GM19372 (cell line): ENCODE results near the gene TEPSIN.

Experiments used
- ATAC-seq: cut with Tn5 transposase; IDR thresholded peaks from one replicate; pipeline ENCODE4 v1.9.1; 2021; ENCODE audit warnings: mild to moderate bottlenecking, low read depth, moderate library complexity; ENCODE audit not compliant: unreplicated experiment

The TEPSIN gene, protein sequence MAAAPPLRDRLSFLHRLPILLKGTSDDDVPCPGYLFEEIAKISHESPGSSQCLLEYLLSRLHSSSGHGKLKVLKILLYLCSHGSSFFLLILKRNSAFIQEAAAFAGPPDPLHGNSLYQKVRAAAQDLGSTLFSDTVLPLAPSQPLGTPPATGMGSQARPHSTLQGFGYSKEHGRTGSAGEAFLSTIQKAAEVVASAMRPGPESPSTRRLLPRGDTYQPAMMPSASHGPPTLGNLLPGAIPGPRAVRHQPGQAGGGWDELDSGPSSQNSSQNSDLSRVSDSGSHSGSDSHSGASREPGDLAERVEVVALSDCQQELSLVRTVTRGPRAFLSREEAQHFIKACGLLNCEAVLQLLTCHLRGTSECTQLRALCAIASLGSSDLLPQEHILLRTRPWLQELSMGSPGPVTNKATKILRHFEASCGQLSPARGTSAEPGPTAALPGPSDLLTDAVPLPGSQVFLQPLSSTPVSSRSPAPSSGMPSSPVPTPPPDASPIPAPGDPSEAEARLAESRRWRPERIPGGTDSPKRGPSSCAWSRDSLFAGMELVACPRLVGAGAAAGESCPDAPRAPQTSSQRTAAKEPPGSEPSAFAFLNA

GRCh38 chr17:81238815-81239713 is at the start of gene TEPSIN, which contains the start of gene NDUFAF8:
Gene TEPSIN, minus strand, starts transcription at chr17:81239055. Its CDS starts 22 bp downstream, at chr17:81239033.
Gene NDUFAF8, plus strand, starts transcription at chr17:81239318. Its CDS starts 46 bp downstream, at chr17:81239364.
- ATAC-seq: peak; percentile 91

DNA sequence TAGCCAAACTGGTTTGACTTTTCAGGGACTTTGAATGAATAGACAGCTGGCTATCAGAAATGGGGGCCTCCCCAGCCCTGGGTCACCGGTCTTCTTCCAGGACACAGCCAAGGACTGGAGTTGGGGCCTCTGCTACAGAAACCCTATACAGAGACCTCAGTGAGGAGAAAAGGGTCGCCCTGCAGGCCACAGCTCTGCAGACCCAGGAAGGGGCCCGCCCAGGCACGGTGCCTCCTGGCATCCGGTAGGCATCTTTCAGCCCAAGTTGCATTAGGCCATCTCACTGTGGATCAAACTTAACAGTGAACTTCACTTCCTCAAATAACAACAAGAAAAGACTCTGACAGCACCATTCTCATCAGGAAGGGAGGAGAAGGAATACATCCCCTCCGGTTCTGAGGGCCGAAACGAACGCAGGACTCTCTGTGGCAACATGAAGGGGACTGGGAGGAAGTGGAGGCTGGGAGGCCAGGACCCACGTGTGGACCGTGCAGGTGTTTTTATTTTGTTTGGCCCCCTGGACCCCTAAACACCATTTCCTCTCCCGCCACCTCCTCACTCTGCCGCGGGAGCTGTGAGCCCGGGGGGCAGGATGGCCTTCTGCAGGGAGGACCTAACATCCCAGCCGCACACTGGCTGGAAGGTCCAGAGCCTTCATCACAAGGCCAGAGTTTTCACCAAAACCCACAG is 49.0 kb upstream of the TEPSIN start:
- no peak for ATAC-seq

GRCh38 chr17:81287152-81287551 is 48.3 kb upstream of the TEPSIN start:
- no peak for ATAC-seq

- no peak for ATAC-seq
Observed at GRCh38 chr17:81286491-81287145, 47.8 kb upstream of the TEPSIN start.

GRCh38 chr17:81285894-81286293 is 47.0 kb upstream of the TEPSIN start:
- ATAC-seq: no peak

DNA sequence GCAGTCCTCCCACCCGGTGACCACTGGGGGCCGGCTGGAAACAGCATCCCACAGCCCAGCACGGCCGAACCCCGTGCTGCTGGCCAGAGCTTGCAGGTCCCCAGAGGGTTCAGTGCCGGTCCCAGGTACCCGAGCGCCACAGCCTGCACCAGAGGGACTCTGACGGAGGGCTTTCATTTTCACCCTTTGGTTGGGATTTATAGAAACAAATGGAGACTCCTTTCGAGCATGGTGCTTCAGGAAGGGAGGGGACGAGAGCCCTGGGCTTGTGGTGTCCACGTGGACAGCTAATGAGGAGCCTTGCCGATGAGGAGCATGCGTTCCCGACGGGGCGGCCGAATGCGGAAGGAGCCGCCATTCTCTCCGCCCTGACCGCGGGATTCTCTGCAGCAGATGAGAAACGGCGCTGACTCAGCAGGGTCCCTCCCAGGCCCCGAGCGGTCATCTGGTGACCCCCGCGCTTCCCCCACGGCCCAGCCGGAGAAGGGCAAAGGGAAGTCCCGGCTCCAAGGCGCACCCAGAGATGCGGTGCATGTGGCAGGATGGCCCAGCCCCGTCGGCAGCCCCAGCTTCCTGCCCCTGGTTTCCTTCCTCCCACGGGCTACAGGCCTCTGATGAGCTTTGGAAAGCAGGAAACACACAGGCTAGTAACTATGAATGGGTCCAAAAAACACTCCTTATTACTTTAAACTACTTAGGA is 46.5 kb upstream of the TEPSIN start:
- no peak for ATAC-seq

DNA sequence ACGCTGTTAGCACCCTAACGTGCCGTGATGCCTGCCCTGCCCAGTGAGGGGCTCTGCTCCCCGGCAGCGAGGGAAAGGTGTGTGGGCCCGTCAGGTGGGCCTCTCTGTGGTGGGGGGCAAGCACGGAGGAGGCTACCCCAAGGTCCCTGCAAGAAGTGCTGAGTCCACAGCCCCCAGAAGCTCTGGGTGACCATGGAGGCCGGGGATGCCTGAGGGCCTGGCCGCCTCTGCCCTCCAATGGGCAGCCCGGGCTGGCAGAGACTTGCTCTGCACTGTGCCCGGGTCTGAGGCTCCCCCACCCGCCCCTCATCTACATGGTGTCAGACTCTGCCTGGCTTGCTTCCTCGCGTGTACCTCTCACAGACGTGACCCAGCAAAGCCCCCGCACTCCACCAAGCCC is 44.0 kb upstream of the TEPSIN start:
- no peak for ATAC-seq

- no peak for ATAC-seq
Observed at GRCh38 chr17:81282141-81282540, 43.3 kb upstream of the TEPSIN start.

DNA sequence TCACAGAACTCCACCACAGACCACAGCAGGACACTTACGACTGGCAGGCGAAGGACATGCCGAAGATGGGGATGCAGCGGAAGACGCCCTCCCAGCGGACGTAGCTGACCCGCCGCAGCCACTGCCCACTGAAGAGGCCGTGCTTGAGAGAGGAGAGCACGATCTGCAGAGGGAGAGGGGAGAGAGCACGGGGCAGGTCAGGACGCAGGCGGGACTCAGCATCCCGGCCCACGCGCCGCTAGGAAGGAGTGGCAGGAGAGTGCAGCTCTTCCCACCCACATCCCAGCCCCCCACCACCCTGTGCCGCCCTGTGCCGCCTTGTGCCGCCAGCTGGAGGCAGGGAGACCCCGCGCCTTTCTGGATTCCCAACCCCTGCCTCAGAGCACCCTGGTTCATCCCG is 41.7 kb upstream of the TEPSIN start:
- no peak for ATAC-seq

GRCh38 chr17:81279278-81280275 is 40.7 kb upstream of the TEPSIN start:
- ATAC-seq: no peak

DNA sequence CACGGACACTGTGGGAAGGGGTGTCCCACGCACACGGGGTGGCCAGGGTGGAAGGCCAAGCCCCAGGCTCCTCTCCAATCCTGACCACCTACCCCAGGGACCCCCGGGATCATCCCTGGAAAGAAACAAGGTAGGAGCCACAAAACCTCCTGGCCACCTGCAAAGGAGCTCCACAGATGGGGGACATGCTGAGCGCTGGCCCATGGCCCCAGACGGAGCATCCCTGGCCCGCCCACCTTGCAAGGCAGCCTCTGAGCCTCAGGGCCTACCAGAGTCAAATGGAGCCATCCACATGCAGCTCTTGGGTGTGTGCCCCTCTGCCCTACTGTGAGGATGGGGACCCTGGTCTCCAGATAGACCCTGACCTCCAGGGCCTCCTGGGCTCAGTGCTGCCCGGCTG is 40.0 kb upstream of the TEPSIN start:
- no peak for ATAC-seq

DNA sequence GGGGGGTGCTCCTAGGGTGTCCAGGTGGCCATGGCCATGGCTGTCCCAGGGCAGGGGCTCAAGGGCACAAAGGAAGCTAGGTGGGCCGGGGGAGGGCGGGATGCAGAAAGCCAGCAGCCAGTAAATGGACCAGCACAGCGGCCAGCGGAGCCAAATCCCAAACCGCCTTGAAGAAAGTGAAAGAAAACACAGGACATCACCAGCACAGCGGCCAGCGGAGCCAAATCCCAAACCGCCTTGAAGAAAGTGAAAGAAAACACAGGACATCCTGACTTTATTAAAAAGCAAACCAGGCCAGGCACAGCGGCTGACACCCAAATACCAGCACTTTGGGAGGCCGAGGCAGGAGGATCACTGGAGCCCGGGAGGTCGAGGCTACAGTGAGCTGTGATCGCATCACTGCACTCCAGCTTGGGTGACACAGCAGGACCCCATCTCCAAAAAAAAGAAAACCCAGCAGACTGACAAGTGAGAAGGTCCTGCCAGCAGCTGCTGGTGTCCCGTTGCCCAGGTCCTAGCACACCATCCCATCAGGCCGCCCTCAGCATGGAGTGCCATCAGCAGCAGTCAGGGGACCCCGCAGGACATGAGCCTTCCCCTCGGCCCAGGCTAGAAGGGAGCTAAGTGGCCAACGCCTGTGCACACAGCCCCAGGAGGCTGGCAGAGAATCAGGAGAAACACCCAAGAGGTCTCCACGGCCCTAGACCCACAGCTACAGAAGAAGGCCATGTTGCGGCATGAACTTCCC is 39.3 kb upstream of the TEPSIN start:
- no peak for ATAC-seq

DNA sequence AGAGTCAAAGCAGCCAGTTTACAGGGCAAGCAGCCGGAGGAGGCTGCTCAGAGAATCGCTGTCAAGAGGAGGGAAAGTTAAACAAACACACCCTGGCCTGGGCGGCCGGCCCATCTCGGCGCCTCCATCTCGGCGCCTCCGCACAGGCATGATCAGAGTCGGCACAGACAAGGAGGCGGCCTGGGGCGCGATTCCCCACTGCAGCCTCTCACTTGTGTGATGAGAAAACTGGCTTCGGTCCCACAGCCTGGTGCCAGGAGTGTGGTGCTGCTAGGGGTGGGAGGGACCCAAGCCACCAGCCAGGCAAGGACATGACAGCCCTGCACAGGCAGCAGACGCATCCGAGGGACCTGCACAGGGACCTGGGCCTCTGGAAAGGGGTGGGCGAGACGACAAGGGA is 38.6 kb upstream of the TEPSIN start:
- no peak for ATAC-seq

DNA sequence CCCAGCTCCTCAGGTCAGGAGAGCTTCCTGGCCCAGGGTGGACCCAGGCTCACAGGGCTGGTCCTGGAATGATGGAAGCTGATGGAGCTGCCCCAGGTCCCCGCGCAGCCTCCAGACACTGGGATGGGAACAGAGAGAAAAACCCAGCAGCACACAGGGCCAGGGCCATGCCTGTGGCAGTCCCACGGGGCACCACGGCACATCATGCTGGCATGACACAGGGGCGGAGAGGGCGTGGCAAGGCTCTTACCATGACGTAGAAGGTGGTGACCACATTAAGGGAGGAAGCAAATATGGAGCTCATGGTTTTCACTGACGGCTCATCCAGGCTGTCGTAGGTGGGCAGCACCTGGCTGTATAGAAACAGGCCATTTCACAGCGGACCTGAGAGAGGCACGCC is 37.9 kb upstream of the TEPSIN start:
- ATAC-seq: no peak

DNA sequence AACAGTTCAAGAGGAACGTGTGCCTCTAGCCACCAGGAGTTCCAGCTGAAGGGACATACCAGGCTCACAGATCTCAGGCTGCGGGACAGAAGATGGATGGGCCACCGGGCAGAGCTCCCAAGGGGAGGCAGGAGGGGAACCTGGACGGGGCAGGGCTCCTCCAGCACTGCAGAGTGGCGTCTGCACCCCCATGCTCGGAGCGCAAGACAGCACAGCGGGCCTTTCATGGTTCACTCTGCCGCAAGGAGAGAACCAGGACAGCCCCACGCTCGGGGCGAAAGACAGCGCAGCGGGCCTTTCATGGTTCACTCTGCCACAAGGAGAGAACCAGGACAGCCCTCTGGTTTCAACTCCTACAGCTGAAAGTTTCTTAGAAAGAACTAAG is 35.6 kb upstream of the TEPSIN start:
- no peak for ATAC-seq

DNA sequence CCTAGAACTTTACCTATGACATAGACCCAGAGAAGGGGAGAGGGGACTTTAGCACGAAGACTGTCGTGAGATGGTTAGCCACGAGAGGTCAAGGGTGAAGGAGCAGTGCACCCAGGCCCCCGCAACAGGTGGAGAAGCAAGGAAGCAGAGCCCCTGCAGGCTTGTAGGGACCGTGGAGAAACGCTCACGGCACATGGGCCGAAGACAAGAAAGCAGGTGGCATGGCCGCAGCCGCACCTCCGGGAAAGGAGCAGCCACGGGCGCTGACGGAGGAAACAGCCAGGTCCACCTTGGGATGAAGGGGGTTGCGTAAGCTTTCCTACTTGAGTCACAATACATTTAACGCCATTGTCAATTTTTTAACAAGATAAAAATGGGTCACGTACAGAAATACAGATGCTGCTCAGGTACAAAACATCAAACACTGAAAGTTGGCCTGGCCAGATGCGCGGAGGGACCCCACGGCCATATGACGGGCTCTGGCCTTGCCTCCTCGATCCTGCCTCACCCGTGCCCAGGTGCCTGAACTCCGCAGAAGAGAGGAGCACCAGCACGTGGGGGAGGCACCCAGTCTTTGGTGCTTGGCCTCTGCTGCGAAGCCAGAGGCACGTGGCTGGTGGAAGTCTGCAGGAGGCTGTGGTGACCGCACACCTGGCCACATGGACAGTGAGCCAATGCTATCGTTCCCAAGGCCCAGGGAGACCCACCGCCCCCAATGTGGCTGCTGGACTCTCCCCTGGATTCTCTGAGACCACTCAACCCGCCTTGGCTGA is 35.0 kb upstream of the TEPSIN start:
- ATAC-seq: no peak

GRCh38 chr17:81272616-81273015 is 33.8 kb upstream of the TEPSIN start:
- no peak for ATAC-seq
